ENCODE data around the gene BCL7B. TPM values are rescaled to one million over a fixed set of nuclear protein-coding genes. Genes with fewer than 3 reads are reported as not detected.

The BCL7B gene
- total and polyA plus RNA-seq, 2 of the 4 experiments (the other 2 are of a cell fraction), result 7.2 to 51.3 TPM

DNA sequence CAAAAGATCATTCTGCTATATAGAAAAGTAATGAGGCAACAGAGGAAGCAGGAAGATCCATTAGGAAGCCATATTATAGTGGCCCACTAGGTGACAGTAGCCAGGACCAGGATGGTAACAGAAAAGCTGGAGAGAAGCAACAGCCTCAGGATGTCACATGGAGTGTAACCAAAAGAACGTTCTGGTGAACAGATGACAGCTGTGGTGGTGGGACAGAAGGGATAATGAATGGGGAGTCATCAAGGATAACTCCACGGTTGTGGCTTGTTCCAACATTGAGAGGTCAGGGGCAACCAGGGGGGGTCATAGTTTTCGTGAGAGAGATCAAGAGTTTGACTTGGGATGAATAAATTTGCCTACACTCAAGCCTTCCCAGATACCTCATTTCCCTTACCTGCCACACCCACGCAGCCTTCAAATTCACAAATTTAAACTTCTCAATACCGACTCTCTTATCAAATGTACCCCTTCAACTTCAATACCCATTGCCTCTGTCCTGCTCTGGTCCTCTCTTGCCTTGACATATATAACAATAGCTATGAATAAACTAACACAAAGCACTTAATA lies 11.6 kb upstream of the BCL7B start:
- H2BK15ac ChIP-seq (ENCODE audit: low read depth, low read length), result no peak overlapping the region
- BruUV-seq (replicated peaks), result no TSS peak
- H3K23ac ChIP-seq (ENCODE audit: low read depth, low read length), result no peak overlapping the region
- H3K79me1 ChIP-seq (ENCODE audit: low read depth in 1 of 2, low read length in 2 of 2), result peaks cover 16 to 28% of the 10 kb centered on the region in 2 experiments
- DNase-seq, result no peak
- peaks cover 17% of the 10 kb centered on the region for H4K20me1 ChIP-seq (ENCODE audit: insufficient read depth, low read length)
- no peak overlapping the region for H4K5ac ChIP-seq (ENCODE audit: low read depth, low read length)
- no peak overlapping the region for H3K18ac ChIP-seq (ENCODE audit: low read depth, low read length)
- dilution Hi-C loops (cut with HindIII; ENCODE audit: low sequenced_read_pairs, unreplicated experiment), result no loop called here
- no peaks in the 10 kb centered on the region for H3K9me3 ChIP-seq (ENCODE audit: control insufficient read depth, insufficient read depth, low read length)
- H2AFZ ChIP-seq (replicated peaks; ENCODE audit: low read length, poor library complexity), result no peak overlapping the region
- TF ChIP-seq, protein P1, sequence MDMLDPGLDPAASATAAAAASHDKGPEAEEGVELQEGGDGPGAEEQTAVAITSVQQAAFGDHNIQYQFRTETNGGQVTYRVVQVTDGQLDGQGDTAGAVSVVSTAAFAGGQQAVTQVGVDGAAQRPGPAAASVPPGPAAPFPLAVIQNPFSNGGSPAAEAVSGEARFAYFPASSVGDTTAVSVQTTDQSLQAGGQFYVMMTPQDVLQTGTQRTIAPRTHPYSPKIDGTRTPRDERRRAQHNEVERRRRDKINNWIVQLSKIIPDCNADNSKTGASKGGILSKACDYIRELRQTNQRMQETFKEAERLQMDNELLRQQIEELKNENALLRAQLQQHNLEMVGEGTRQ (IDR thresholded peaks at IDR 0.05; ENCODE audit: low read depth, low read length), result no peak
- TF ChIP-seq CEBPB (IDR thresholded peaks at IDR 0.05; ENCODE audit: low read depth, low read length) (no peak), RAD21 (IDR thresholded peaks at IDR 0.05; ENCODE audit: low read length) (no peak)
- H3K4me1 ChIP-seq (ENCODE audit: control insufficient read depth, insufficient read depth, low read length), result 0 out of 2 replicates have a peak, but pooled peaks cover 2% of the 10 kb centered on the region
- no CpG with 5 or more reads among the region's 5 CpGs for WGBS, 2 experiments (ENCODE audit: extremely low coverage in 2 of 2, insufficient read length in 1 of 2)
- ChIA-PET CTCF (no interaction called here), POLR2A (ENCODE audit: unreplicated experiment) (no interaction called here)
- H3K9me1 ChIP-seq (ENCODE audit: insufficient read depth, low read length), result peaks cover 15% of the 10 kb centered on the region
- no peak overlapping the region for H2BK120ac ChIP-seq (ENCODE audit: low read depth, low read length)
- H3K56ac ChIP-seq (ENCODE audit: extremely low read depth, insufficient read depth, low read length), result no peak overlapping the region
- H3K4me2 ChIP-seq (ENCODE audit: low read depth, low read length), result no peak overlapping the region
- intact Hi-C loops (cut with micrococcal nuclease), result no loop called here
- no peak overlapping the region for H2BK5ac ChIP-seq (ENCODE audit: low read depth, low read length, poor library complexity, severe bottlenecking)
- ATAC-seq (ENCODE audit: low read depth), result no peak
- no peak overlapping the region for H2BK20ac ChIP-seq (ENCODE audit: low read depth, low read length)
- H2AK9ac ChIP-seq (replicated peaks; ENCODE audit: low read depth, low read length, poor library complexity), result no peak overlapping the region
- no peak overlapping the region for H3K27ac ChIP-seq (ENCODE audit: insufficient read depth, low read length)
- H3K4ac ChIP-seq (ENCODE audit: low read depth, low read length), result no peak overlapping the region
- in situ Hi-C loops (cut with MboI; ENCODE audit: low sequenced_read_pairs), result no loop called here
- peaks cover 44% of the 10 kb centered on the region for H3K36me3 ChIP-seq (ENCODE audit: control insufficient read depth, insufficient read depth, low read length)
- H4K8ac ChIP-seq (ENCODE audit: low read depth in 2 of 2, low read length in 2 of 2), result no peak overlapping the region
- no peak overlapping the region for H3K9ac ChIP-seq (ENCODE audit: low read depth, low read length)
- no peak overlapping the region for H3K14ac ChIP-seq (replicated peaks; ENCODE audit: low read depth, low read length)
- no peak overlapping the region for H2AK5ac ChIP-seq (ENCODE audit: low read depth, low read length)
- no peak overlapping the region for H4K91ac ChIP-seq (ENCODE audit: insufficient read depth, low read depth, low read length)
- no peaks in the 10 kb centered on the region for H3K27me3 ChIP-seq (ENCODE audit: control insufficient read depth, insufficient read depth, low read length)
- no peak overlapping the region for H3K4me3 ChIP-seq (ENCODE audit: insufficient read depth, low read depth, low read length)
